Endothelial cell (in vitro differentiated cells): ENCODE results near the gene DDN. TPM values are rescaled to one million over a fixed set of nuclear protein-coding genes. Genes with fewer than 3 reads are reported as not detected.

Source experiments
- DNase-seq: peaks from one replicate; pipeline ENCODE4 v3.0.0; 2021; ENCODE audit warnings: low spot score
- H3K27ac Mint-ChIP-seq: one replicate; pipeline ENCODE4 v1.8.0; 2021; ENCODE audit warnings: mixed read lengths, inconsistent platforms; ENCODE audit not compliant: unreplicated experiment
- H3K27me3 Mint-ChIP-seq: one replicate; pipeline ENCODE4 v1.8.0; 2021; ENCODE audit warnings: mild to moderate bottlenecking, moderate library complexity, mixed read lengths, inconsistent platforms; ENCODE audit not compliant: unreplicated experiment
- H3K36me3 Mint-ChIP-seq: one replicate; pipeline ENCODE4 v1.8.0; 2021; ENCODE audit warnings: mild to moderate bottlenecking, low read depth, mixed read lengths, inconsistent platforms; ENCODE audit not compliant: unreplicated experiment
- H3K4me1 Mint-ChIP-seq: one replicate; pipeline ENCODE4 v1.8.0; 2021; ENCODE audit warnings: mild to moderate bottlenecking, mixed read lengths, inconsistent platforms; ENCODE audit not compliant: unreplicated experiment
- H3K4me3 Mint-ChIP-seq: one replicate; pipeline ENCODE4 v1.8.0; 2021; ENCODE audit warnings: mild to moderate bottlenecking, mixed read lengths, inconsistent platforms; ENCODE audit not compliant: unreplicated experiment
- H3K9me3 Mint-ChIP-seq: one replicate; pipeline ENCODE4 v1.8.0; 2021; ENCODE audit warnings: mixed read lengths, inconsistent platforms; ENCODE audit not compliant: unreplicated experiment
- total RNA-seq: library from RNA; stranded (reverse); fragmentation: NEBNext Ultra II Directional; extraction: Animal tissue kit (Norgen Biotek cat#: 25700); gene quantifications from one replicate; pipeline ENCODE4 v1.2.1, GENCODE V29; 2021; ENCODE audit not compliant: unreplicated experiment
- TF ChIP-seq, protein P1 (sequence below): fragments of 200-600 bp; sonication (generic); IDR thresholded peaks from one replicate; pipeline ENCODE4 v1.5.0; 2021; ENCODE audit warnings: antibody characterized with exemption; ENCODE audit not compliant: unreplicated experiment

The DDN gene
- total RNA-seq, 1 donor from 2014 or later, result 0.10 TPM

GRCh38 chr12:49008943-49009342 lies 9.8 kb upstream of the DDN start:
- TF ChIP-seq, protein P1, sequence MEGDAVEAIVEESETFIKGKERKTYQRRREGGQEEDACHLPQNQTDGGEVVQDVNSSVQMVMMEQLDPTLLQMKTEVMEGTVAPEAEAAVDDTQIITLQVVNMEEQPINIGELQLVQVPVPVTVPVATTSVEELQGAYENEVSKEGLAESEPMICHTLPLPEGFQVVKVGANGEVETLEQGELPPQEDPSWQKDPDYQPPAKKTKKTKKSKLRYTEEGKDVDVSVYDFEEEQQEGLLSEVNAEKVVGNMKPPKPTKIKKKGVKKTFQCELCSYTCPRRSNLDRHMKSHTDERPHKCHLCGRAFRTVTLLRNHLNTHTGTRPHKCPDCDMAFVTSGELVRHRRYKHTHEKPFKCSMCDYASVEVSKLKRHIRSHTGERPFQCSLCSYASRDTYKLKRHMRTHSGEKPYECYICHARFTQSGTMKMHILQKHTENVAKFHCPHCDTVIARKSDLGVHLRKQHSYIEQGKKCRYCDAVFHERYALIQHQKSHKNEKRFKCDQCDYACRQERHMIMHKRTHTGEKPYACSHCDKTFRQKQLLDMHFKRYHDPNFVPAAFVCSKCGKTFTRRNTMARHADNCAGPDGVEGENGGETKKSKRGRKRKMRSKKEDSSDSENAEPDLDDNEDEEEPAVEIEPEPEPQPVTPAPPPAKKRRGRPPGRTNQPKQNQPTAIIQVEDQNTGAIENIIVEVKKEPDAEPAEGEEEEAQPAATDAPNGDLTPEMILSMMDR, result no peak
- no peak overlapping the region for H3K27ac Mint-ChIP-seq
- no peaks in the 10 kb centered on the region for H3K4me1 Mint-ChIP-seq
- H3K9me3 Mint-ChIP-seq, result no peaks in the 10 kb centered on the region
- no peak overlapping the region for H3K4me3 Mint-ChIP-seq
- H3K36me3 Mint-ChIP-seq, result peaks cover 18% of the 10 kb centered on the region
- DNase-seq, result no peak
- H3K27me3 Mint-ChIP-seq, result peaks cover 3% of the 10 kb centered on the region

- TF ChIP-seq, protein P1, result no peak
- H3K4me1 Mint-ChIP-seq, result peaks cover 11% of the 10 kb centered on the region
- no peaks in the 10 kb centered on the region for H3K9me3 Mint-ChIP-seq
- DNase-seq, result no peak
- no peak overlapping the region for H3K4me3 Mint-ChIP-seq
- peak overlapping the region; percentile 18 for H3K27ac Mint-ChIP-seq
- H3K27me3 Mint-ChIP-seq, result peaks cover 29% of the 10 kb centered on the region
- H3K36me3 Mint-ChIP-seq, result peaks cover 30% of the 10 kb centered on the region
Measured at GRCh38 chr12:49000346-49000745, 1.2 kb upstream of the DDN start.

- Mint-ChIP-seq H3K4me1 (peaks cover 11% of the 10 kb centered on the region), H3K27ac (no peak overlapping the region), H3K4me3 (no peak overlapping the region), H3K9me3 (no peaks in the 10 kb centered on the region), H3K27me3 (peaks cover 38% of the 10 kb centered on the region), H3K36me3 (peaks cover 22% of the 10 kb centered on the region)
- no peak for DNase-seq
- TF ChIP-seq, protein P1, result no peak
Measured at GRCh38 chr12:48998497-48999353, 450 bp downstream of the DDN start.

- H3K9me3 Mint-ChIP-seq, result no peaks in the 10 kb centered on the region
- H3K4me1 Mint-ChIP-seq, result peaks cover 11% of the 10 kb centered on the region
- H3K27me3 Mint-ChIP-seq, result peaks cover 41% of the 10 kb centered on the region
- H3K27ac Mint-ChIP-seq, result no peak overlapping the region
- peak; percentile 43 for DNase-seq
- H3K36me3 Mint-ChIP-seq, result peaks cover 21% of the 10 kb centered on the region
- no peak overlapping the region for H3K4me3 Mint-ChIP-seq
- TF ChIP-seq, protein P1, result no peak
Measured at GRCh38 chr12:48997719-48998496, 1.3 kb downstream of the DDN start.
